GM12872 (cell line): ENCODE results near the gene SPRTN.

Experiments
- TF ChIP-seq, protein P1 (sequence below): IDR thresholded peaks from 3 replicates; pipeline ENCODE4 v1.5.1; 2011; ENCODE audit warnings: low read depth, mild to moderate bottlenecking, low read length, moderate library complexity; ENCODE audit not compliant: insufficient read depth

Gene SPRTN

GRCh38 chr1:231397886-231398671, 60.0 kb downstream of the SPRTN start:
- TF ChIP-seq, protein P1, sequence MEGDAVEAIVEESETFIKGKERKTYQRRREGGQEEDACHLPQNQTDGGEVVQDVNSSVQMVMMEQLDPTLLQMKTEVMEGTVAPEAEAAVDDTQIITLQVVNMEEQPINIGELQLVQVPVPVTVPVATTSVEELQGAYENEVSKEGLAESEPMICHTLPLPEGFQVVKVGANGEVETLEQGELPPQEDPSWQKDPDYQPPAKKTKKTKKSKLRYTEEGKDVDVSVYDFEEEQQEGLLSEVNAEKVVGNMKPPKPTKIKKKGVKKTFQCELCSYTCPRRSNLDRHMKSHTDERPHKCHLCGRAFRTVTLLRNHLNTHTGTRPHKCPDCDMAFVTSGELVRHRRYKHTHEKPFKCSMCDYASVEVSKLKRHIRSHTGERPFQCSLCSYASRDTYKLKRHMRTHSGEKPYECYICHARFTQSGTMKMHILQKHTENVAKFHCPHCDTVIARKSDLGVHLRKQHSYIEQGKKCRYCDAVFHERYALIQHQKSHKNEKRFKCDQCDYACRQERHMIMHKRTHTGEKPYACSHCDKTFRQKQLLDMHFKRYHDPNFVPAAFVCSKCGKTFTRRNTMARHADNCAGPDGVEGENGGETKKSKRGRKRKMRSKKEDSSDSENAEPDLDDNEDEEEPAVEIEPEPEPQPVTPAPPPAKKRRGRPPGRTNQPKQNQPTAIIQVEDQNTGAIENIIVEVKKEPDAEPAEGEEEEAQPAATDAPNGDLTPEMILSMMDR: no peak

DNA sequence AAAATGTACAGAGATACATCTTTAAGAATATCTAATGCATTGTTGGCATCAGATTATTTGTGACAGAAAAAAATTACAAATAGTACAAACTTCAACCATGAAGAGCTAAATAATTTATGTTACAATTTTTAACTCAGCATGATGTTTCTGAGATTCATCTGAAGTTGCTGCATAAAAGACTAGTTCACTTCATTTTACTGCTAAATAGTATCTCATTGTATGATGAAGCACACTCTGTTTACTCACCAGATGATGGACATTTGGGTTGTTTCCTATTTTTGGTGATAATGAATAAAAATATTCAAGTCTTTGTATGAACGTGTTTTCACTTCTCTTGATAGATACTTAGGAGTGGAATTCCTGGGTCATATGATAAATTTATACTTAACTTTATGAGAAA, 63.4 kb downstream of the SPRTN start:
- TF ChIP-seq, protein P1: no peak

DNA sequence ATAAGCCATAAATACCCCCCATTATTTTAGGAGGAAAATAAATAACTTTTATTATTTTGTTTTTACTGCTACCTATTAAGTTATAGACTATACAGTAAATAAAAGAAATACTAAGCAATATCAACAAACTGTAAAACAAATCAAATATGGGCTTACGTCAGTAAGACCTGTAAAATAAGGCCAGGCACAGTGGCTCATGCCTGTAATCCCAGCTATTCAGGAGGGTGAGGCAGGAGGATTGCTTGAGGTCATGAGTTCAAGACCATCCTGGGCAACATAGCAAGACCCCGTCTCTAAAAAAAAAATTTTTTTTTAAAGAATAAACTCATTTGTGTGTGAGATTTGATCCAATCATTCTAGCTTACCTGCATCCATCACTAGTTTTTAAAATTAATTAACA, 66.2 kb downstream of the SPRTN start:
- TF ChIP-seq, protein P1: no peak
